ENCODE measurements around the gene KBTBD8.

Gene KBTBD8

DNA sequence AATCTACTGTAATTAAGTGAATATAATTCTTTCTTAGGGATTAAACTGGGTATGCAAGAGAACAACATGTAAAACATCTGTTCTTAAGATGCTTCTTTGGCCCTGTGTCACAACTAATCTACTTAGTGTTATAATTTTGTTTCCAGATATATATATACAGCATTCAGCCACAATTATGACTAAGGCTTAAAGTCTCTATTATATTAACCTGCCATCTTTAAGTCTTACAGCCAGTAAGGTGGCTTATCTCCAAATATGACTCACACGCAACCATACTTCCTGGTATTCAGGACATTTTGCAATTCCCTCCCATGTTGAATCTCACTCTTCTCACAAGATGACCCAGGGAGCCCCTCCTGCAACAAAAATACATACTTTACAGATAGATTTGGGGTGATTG, 6.6 kb upstream of the KBTBD8 start:
- H3K4me2 ChIP-seq = peak overlapping the region in 3 of 11 experiments; percentile 2 to 29 (median 5); a peak in 1 of 22 replicates
- H4K20me1 ChIP-seq = no peaks in the 10 kb centered on the region
- H3K9ac ChIP-seq = no peak overlapping the region
- H3K36me3 ChIP-seq = no peaks in the 10 kb centered on the region
- no peak overlapping the region for H3K27ac ChIP-seq
- no peaks in the 10 kb centered on the region for H3K27me3 ChIP-seq
- peaks cover 0 to 10% (median 0%) of the 10 kb centered on the region in 10 experiments; a peak in 2 of 20 replicates for H3K4me1 ChIP-seq
- no peak for TF ChIP-seq Cebpa-rat (IDR thresholded peaks at IDR 0.05)
- 0 out of 22 replicates have a peak, but pooled peaks cover 0 to 4% (median 0%) of the 10 kb centered on the region in 11 experiments for H3K9me3 ChIP-seq (replicated peaks in 1 of 11)
- H3K4me3 ChIP-seq = no peak overlapping the region

DNA sequence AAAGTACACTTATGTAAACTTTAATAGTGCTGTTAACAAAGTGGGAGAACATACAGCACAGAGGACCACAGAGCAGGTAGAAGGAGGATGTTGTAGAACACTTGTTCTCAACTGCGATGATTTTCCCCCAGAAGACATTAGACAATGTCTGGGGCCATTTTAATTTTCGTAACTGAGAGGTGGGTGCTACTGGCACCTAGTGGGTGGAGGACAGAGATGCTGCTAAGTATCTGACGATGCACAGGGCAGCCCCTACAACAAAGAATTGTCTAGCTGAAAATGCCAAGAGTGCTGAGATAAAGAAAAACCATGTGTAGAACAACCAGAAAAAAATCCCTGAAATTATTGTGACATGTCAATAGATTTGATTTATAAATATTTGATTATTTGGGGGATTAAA, 5.0 kb upstream of the KBTBD8 start:
- Histone ChIP-seq H3K9ac (no peak overlapping the region), H3K4me3 (no peak overlapping the region), H3K9me3 (replicated peaks in 1 of 11) (0 out of 22 replicates have a peak, but pooled peaks cover 0 to 4% (median 0%) of the 10 kb centered on the region in 11 experiments), H3K27me3 (no peaks in the 10 kb centered on the region), H3K4me1 (peaks cover 5 to 23% (median 6%) of the 10 kb centered on the region in 10 experiments; a peak in 18 of 20 replicates), H3K36me3 (no peaks in the 10 kb centered on the region), H4K20me1 (no peaks in the 10 kb centered on the region), H3K27ac (no peak overlapping the region), H3K4me2 (no peak overlapping the region)
- TF ChIP-seq Cebpa-rat (IDR thresholded peaks at IDR 0.05) = no peak

GRCh38 chr3:66994588-66994987, 3.5 kb upstream of the KBTBD8 start:
- Histone ChIP-seq H4K20me1 (peaks cover 0 to 10% (median 0%) of the 10 kb centered on the region in 11 experiments; a peak in 2 of 22 replicates), H3K27ac (no peak overlapping the region), H3K36me3 (no peaks in the 10 kb centered on the region), H3K9me3 (replicated peaks in 1 of 11) (0 out of 22 replicates have a peak, but pooled peaks cover 0 to 4% (median 0%) of the 10 kb centered on the region in 11 experiments), H3K9ac (no peak overlapping the region), H3K4me3 (no peak overlapping the region), H3K4me1 (peaks cover 14 to 31% (median 15%) of the 10 kb centered on the region in 10 experiments), H3K27me3 (no peaks in the 10 kb centered on the region), H3K4me2 (no peak overlapping the region)
- TF ChIP-seq Cebpa-rat (IDR thresholded peaks at IDR 0.05) = no peak

GRCh38 chr3:66996696-66997095, 1.4 kb upstream of the KBTBD8 start:
- H3K4me2 ChIP-seq = peak overlapping the region in 3 of 11 experiments; percentile 51 to 80 (median 63); a peak in 2 of 22 replicates
- no peak overlapping the region for H3K27ac ChIP-seq
- H3K9ac ChIP-seq = no peak overlapping the region
- H3K4me1 ChIP-seq = peaks cover 23 to 41% (median 29%) of the 10 kb centered on the region in 10 experiments
- H3K27me3 ChIP-seq = no peaks in the 10 kb centered on the region
- H3K9me3 ChIP-seq (replicated peaks in 1 of 11) = 0 out of 22 replicates have a peak, but pooled peaks cover 0 to 4% (median 0%) of the 10 kb centered on the region in 11 experiments
- no peak overlapping the region for H3K4me3 ChIP-seq
- peaks cover 0 to 15% (median 0%) of the 10 kb centered on the region in 11 experiments; a peak in 2 of 22 replicates for H4K20me1 ChIP-seq
- H3K36me3 ChIP-seq = 0 out of 22 replicates have a peak, but pooled peaks cover 0 to 5% (median 0%) of the 10 kb centered on the region in 11 experiments
- no peak for TF ChIP-seq Cebpa-rat (IDR thresholded peaks at IDR 0.05)

- Histone ChIP-seq H3K27ac (peak overlapping the region in 3 of 11 experiments; percentile 0 to 86 (median 35); a peak in 3 of 22 replicates), H3K9ac (peak overlapping the region in 6 of 11 experiments; percentile 3 to 53 (median 22); a peak in 5 of 22 replicates), H3K9me3 (replicated peaks in 1 of 11) (no peaks in the 10 kb centered on the region), H3K27me3 (no peaks in the 10 kb centered on the region), H3K4me2 (peak overlapping the region; percentile 51 to 81 (median 72)), H4K20me1 (peaks cover 0 to 16% (median 0%) of the 10 kb centered on the region in 11 experiments; a peak in 2 of 22 replicates), H3K4me1 (peaks cover 23 to 41% (median 29%) of the 10 kb centered on the region in 10 experiments), H3K36me3 (peaks cover 0 to 8% (median 3%) of the 10 kb centered on the region in 11 experiments; a peak in 15 of 22 replicates), H3K4me3 (peak overlapping the region in 9 of 10 experiments; percentile 2 to 92 (median 81); a peak in 18 of 20 replicates)
- TF ChIP-seq Cebpa-rat (IDR thresholded peaks at IDR 0.05) = no peak
Measured at GRCh38 chr3:66997560-66998112, 471 bp upstream of the KBTBD8 start.

DNA sequence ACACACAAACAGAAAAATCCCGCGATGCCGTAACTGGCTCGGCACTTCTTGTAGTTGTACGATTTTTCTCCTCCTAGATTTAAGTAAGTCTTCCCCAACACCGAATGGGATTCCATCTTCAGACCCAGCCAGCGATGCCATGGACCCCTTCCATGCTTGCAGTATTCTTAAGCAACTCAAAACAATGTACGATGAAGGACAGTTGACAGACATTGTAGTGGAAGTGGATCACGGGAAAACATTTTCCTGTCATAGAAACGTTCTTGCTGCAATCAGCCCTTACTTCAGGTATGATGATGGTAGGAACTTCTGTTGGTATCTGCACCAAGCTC, 763 bp downstream of the KBTBD8 start:
- Histone ChIP-seq H3K4me2 (peak overlapping the region; percentile 79 to 95 (median 88)), H4K20me1 (peaks cover 0 to 16% (median 0%) of the 10 kb centered on the region in 11 experiments; a peak in 2 of 22 replicates), H3K4me3 (peak overlapping the region; percentile 70 to 92 (median 86)), H3K36me3 (peaks cover 10 to 21% (median 16%) of the 10 kb centered on the region in 11 experiments), H3K4me1 (peaks cover 23 to 41% (median 29%) of the 10 kb centered on the region in 10 experiments), H3K9ac (peak overlapping the region; percentile 71 to 87 (median 83)), H3K9me3 (replicated peaks in 1 of 11) (no peaks in the 10 kb centered on the region), H3K27me3 (no peaks in the 10 kb centered on the region), H3K27ac (peak overlapping the region in 10 of 11 experiments; percentile 58 to 86 (median 66); a peak in 18 of 22 replicates)
- TF ChIP-seq Cebpa-rat (IDR thresholded peaks at IDR 0.05) = no peak

DNA sequence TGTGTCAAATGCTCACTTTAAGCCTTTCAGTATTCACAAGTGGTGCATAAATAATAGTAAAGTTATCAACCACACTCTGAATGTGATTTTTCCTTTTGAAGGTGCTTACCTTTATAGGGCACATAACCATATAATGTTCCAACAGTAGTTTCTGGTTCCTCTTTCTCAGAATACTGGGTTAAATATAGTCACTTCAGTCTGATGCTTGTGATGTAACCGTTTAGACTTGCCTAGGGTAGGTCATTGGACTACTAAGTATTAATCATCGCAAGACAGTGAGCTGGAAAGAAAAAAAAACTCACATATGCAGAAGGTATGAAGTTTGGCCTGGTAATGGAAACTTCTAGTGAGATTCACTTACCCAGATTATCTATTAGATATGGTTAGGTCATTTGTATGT, 1.9 kb downstream of the KBTBD8 start:
- no peak for TF ChIP-seq Cebpa-rat (IDR thresholded peaks at IDR 0.05)
- peaks cover 23 to 41% (median 29%) of the 10 kb centered on the region in 10 experiments for H3K4me1 ChIP-seq
- peak overlapping the region in 1 of 10 experiments; percentile 88; a peak in 2 of 20 replicates for H3K4me3 ChIP-seq
- no peaks in the 10 kb centered on the region for H3K9me3 ChIP-seq (replicated peaks in 1 of 11)
- H3K36me3 ChIP-seq = peaks cover 14 to 28% (median 24%) of the 10 kb centered on the region in 11 experiments
- H4K20me1 ChIP-seq = peaks cover 0 to 17% (median 0%) of the 10 kb centered on the region in 11 experiments; a peak in 2 of 22 replicates
- H3K4me2 ChIP-seq = peak overlapping the region; percentile 11 to 95 (median 88); a peak in 20 of 22 replicates
- no peak overlapping the region; a peak in 2 of 22 replicates for H3K9ac ChIP-seq
- peak overlapping the region in 3 of 11 experiments; percentile 33 to 86 (median 42); a peak in 4 of 22 replicates for H3K27ac ChIP-seq
- no peaks in the 10 kb centered on the region for H3K27me3 ChIP-seq

DNA sequence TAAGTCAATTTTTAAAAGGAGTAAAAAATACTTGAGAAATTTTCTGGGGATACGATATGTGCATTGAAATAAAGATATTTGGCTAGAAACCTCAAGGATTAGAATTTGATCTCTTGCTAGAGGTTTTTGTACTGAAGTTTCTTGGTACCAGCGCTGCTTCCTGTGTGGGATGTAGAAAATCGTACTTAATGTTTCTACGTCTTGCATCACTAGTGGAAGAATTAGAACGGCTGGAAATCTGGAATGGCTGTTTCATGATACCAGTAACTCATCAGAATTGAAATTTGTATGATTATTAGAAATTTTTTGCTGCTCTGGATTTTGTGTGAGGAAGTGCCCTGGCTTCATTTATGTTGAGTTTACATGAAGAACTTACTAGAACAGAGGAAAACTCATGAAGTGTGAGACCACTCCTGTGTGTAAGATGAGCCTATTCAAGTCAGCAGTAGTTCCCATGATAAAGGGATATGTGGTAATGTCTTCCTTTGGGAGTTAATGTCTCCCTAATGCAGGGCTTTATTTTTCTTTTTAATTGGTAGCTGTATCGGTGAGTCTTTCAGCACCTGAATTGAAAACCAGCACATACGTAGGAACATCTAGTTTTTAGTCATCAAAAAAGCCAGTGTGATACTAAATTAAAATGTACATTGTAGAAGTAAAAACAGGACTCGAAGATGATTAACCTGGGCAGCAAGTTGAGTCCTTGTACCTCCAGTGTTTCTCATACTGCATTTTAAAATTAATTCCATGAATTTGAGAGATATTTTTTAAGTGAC, 3.2 kb downstream of the KBTBD8 start:
- no peak for TF ChIP-seq Cebpa-rat (IDR thresholded peaks at IDR 0.05)
- peaks cover 0 to 25% (median 0%) of the 10 kb centered on the region in 11 experiments; a peak in 4 of 22 replicates for H4K20me1 ChIP-seq
- H3K4me1 ChIP-seq = peaks cover 23 to 48% (median 29%) of the 10 kb centered on the region in 10 experiments
- H3K36me3 ChIP-seq = peaks cover 22 to 40% (median 31%) of the 10 kb centered on the region in 11 experiments
- H3K4me2 ChIP-seq = peak overlapping the region in 7 of 11 experiments; percentile 3 to 48 (median 14); a peak in 8 of 22 replicates
- no peak overlapping the region for H3K27ac ChIP-seq
- H3K27me3 ChIP-seq = no peaks in the 10 kb centered on the region
- no peak overlapping the region for H3K4me3 ChIP-seq
- H3K9me3 ChIP-seq (replicated peaks in 1 of 11) = no peaks in the 10 kb centered on the region
- no peak overlapping the region for H3K9ac ChIP-seq

Measured in BLaER1 treated with 17β-estradiol and CSF1 and Interleukin-3, amounts not matched to agents 10 nM and 100 nM (cell line).